AG09319 (cell line): ENCODE data around the gene KLHL18.
"Not testable (repeated sequence)": the region's sequence is repeated elsewhere in the genome, so short reads cannot be mapped to it uniquely, and the experiment has no call there.

Experiments used
- DNase-seq: peaks from one replicate; pipeline ENCODE4 v3.0.0-alpha.2; 2010; ENCODE audit warnings: low read depth; ENCODE audit errors: extremely low read depth
- TF ChIP-seq, protein P1 (sequence below): IDR thresholded peaks from 2 replicates; pipeline ENCODE4 v1.5.1; 2011; ENCODE audit warnings: low read depth, mild to moderate bottlenecking, inconsistent platforms, low read length, moderate library complexity

The KLHL18 gene

DNA sequence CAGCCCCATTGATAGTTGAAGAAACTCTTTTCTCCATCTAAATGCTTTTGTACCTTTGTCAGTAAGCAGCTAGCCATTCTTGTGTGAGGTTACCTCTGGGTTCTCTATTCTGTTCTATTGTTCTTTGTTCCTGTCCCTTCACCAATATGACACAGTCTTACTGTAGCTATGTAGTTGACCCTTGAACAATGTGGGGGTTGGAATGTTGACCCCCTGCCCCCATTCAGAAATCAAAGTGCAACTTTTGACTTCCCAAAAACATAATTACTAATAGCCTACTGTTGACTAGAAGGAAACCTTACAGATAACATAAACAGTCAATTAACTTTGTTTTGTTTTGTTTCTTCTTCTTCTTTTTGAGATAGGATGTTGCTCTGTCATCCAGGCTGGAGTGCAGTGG is 18.7 kb downstream of the KLHL18 start:
- DNase-seq = no peak
- TF ChIP-seq, protein P1, sequence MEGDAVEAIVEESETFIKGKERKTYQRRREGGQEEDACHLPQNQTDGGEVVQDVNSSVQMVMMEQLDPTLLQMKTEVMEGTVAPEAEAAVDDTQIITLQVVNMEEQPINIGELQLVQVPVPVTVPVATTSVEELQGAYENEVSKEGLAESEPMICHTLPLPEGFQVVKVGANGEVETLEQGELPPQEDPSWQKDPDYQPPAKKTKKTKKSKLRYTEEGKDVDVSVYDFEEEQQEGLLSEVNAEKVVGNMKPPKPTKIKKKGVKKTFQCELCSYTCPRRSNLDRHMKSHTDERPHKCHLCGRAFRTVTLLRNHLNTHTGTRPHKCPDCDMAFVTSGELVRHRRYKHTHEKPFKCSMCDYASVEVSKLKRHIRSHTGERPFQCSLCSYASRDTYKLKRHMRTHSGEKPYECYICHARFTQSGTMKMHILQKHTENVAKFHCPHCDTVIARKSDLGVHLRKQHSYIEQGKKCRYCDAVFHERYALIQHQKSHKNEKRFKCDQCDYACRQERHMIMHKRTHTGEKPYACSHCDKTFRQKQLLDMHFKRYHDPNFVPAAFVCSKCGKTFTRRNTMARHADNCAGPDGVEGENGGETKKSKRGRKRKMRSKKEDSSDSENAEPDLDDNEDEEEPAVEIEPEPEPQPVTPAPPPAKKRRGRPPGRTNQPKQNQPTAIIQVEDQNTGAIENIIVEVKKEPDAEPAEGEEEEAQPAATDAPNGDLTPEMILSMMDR = no peak

DNA sequence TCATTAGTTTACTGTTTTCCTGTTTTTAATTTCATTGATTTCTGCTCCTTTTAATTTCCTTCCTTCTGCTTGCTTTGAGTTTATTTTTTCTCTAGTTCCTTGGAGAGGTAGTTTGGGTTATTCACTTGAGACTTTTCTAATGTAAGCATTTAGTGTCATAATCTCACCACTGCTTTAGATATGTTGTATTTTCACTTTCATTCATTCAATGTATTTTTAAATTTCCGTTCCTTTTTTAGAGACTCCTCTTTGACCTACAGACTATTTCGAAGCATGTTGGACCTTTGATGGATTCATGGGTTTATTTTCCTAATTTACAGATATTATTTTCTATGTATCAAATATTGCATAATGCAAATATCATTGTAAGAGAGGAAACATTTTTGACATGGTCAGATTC is 23.3 kb downstream of the KLHL18 start:
- DNase-seq = no peak
- TF ChIP-seq, protein P1 = no peak

DNA sequence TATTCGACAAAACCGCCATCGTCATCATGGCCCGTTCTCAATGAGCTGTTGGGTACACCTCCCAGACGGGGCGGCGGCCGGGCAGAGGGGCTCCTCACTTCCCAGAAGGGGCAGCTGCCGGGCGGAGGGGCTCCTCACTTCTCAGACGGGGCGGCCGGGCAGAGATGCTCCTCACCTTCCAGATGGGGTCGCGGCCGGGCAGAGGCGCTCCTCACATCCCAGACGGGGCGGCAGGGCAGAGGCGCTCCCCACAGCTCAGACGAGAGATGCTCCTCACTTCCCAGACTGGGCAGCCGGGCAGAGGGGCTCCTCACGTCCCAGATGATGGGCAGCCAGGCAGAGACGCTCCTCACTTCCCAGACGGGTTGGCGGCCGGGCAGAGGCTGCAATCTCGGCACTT is 26.5 kb downstream of the KLHL18 start:
- not testable (repeated sequence) for DNase-seq

DNA sequence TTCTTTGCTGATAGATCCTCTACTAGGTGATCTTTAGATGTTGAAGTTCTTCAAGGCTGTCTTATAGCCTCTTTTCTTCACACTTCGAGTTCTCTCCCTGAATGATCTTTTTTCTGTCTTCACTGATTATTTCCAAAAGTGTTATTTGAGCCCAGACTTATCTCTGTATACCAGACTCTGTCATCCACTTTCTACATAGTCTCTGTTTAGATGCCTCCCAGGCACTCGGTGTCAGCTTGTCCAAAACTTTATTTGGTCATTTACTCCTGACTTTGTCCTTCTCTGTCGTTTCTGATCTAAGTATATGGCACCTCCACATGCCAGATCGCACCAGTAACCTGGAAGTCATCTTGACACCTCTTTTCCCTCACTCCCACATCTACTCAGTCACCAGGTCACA is 27.6 kb downstream of the KLHL18 start:
- TF ChIP-seq, protein P1 = no peak
- DNase-seq = no peak

DNA sequence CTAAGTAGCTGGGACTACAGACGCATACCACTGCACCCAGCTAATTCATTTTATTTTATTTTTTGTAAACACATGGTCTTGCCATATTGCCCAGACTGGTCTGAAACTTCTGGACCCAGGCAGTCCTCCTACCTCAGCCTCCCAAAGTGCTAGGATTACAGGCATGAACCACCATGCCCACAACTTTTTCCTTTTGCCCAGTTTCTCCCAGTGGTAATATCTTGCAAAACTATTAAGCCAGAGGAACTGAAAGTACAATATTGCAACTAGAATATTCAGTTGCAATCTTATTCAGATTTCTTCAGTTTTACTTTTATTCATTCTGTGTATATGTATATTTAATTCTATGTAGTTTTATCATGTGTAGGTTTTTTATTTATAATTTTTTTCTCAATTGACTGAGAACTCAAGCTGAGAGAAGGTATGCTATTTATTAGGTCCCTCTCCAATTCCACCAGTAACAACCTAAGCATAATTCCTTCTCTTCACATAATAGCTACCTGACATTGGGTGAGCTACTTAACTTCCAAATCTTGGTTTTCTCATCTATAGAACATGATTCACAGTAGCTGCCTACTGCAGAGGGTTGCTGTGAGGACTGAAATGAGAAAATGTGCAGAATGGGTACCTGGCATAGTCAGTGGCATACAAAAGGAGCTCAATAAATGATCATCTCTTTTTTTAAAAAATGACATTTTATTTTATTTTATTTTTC is 30.8 kb downstream of the KLHL18 start:
- no peak for DNase-seq
- TF ChIP-seq, protein P1 = no peak

DNA sequence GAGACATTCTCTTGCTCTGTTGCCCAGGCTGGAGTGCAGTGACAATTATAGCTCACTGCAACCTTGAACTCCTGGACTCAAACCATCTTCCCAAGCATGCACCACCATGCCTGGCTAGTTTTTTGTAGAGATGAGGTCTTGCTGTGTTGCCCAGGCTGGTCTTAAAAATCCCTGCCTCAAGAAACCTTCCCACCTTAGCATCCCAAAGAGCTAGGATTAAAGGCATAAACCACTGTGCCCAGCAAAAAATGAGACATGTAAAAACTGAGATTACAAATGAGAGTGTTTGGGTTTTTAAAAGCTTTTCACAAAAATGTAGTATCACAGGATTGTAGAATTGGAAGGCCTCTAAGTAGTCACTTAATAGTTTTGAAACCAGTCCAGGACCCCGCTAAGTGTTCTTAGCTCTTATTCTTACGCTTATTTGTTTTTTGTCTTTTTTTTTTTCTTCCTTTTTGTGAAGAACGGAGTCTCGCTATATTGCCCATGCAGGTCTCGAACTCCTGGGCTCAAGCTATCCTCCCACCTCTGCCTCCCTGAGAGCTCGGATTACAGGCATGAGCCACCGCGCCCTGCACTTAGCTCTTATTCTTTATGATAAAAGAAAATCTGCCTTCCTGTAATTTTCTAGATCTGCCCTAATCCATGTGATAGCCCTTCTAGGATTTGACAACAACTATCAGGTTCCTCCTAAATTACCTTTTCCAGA is 31.5 kb downstream of the KLHL18 start:
- no peak for DNase-seq
- TF ChIP-seq, protein P1 = no peak

DNA sequence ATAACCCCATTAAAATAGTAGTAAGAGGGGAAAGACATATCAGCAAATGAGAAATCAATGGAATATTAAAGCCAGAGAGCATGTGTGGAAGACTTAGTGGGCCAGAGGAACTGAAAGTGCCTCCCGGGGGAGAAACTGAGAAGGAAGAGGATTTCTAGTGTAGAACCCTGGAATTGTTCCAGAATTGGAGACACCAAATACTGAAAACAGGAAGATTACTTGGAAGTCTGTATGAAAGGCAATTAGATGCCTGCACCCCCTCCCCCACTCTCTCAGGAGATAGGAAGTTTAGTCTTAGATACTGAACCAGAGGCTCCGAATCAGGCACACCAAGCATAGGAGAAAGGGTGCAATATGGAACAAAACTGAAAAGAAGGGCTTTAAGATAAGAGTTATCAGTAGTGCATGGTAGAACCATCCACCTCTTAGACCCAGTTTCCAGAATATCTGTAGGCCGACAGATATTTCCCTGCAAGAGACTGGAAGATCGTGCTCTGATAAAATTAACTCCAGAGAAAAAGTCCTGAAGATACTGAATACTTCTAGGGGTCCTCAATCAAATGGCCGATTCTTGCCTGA is 32.4 kb downstream of the KLHL18 start:
- TF ChIP-seq, protein P1 = no peak
- no peak for DNase-seq

DNA sequence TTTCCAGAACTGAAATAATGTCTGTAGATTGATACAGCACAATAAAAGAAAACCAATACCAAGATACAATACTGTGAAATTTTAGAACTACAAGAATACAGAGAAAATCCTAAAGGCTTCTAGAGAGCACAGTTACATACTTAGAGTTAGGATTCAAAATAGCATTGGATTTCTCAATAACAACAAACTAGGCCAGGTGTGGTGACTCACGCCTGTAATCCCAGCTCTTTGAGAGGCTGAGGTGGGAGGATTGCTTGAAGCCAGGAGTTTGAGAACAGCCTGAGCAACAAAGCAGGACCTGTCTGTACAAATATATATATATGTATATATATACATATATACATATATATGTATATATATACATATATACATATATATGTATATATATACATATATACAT is 33.4 kb downstream of the KLHL18 start:
- not testable (repeated sequence) for DNase-seq
